ENCODE results near the gene BRD9. TPM values are rescaled to one million over a fixed set of nuclear protein-coding genes. Genes with fewer than 3 reads are reported as not detected.
"Not testable (repeated sequence)": the region's sequence is repeated elsewhere in the genome, so short reads cannot be mapped to it uniquely, and the experiment has no call there.

Gene BRD9
- total and polyA plus RNA-seq, 2 experiments from 2014 or later: 17.8 to 20.3 TPM

GRCh38 chr5:936149-937144, 43.8 kb upstream of the BRD9 start:
- H3K27ac ChIP-seq: no peak overlapping the region

GRCh38 chr5:935510-936084, 43.0 kb upstream of the BRD9 start:
- H3K4me1 ChIP-seq (ENCODE audit: insufficient read depth): no peaks in the 10 kb centered on the region
- WGBS (ENCODE audit: low lambda C conversion rate, missing lambda C conversion rate): 74% methylated on average over 5 of the region's 5 CpGs
- H3K9me2 ChIP-seq (replicated peaks; ENCODE audit: insufficient read depth): no peaks in the 10 kb centered on the region
- H3K36me3 ChIP-seq (replicated peaks; ENCODE audit: insufficient read depth, low read depth): no peaks in the 10 kb centered on the region
- H2AFZ ChIP-seq: no peak overlapping the region
- no peak overlapping the region for H3K27ac ChIP-seq
- no peaks in the 10 kb centered on the region for H3K27me3 ChIP-seq
- no peak for DNase-seq (ENCODE audit: low spot score)
- no peak for TF ChIP-seq EZH2 (IDR thresholded peaks at IDR 0.05; ENCODE audit: borderline replicate concordance)
- no peaks in the 10 kb centered on the region for H3K79me2 ChIP-seq
- H3K9me3 ChIP-seq (ENCODE audit: low read depth): no peaks in the 10 kb centered on the region
- H3K4me3 ChIP-seq: no peak overlapping the region
- H4K20me1 ChIP-seq (ENCODE audit: insufficient read depth, poor library complexity, severe bottlenecking): no peaks in the 10 kb centered on the region
- H3K4me2 ChIP-seq: no peak overlapping the region

More at GRCh38 chr5:936149-937144, 43.8 kb upstream of the BRD9 start:
- no peaks in the 10 kb centered on the region for H3K9me3 ChIP-seq (ENCODE audit: low read depth)
- no peak overlapping the region for H3K4me2 ChIP-seq
- H4K20me1 ChIP-seq (ENCODE audit: insufficient read depth, poor library complexity, severe bottlenecking): no peaks in the 10 kb centered on the region
- H3K36me3 ChIP-seq (replicated peaks; ENCODE audit: insufficient read depth, low read depth): no peaks in the 10 kb centered on the region
- no peaks in the 10 kb centered on the region for H3K9me2 ChIP-seq (replicated peaks; ENCODE audit: insufficient read depth)
- TF ChIP-seq EZH2 (IDR thresholded peaks at IDR 0.05; ENCODE audit: borderline replicate concordance): no peak
- TF ChIP-seq EZH2phosphoT487 (IDR thresholded peaks at IDR 0.05; ENCODE audit: low read depth, severe bottlenecking, unreplicated experiment): no peak
- TF ChIP-seq CTCF (IDR thresholded peaks at IDR 0.05; ENCODE audit: poor library complexity): no peak
- no peaks in the 10 kb centered on the region for H3K79me2 ChIP-seq
- H2AFZ ChIP-seq: no peak overlapping the region
- 91% methylated on average over 19 of the region's 19 CpGs for WGBS (ENCODE audit: low lambda C conversion rate, missing lambda C conversion rate)
- no peak overlapping the region for H3K4me3 ChIP-seq
- no peaks in the 10 kb centered on the region for H3K27me3 ChIP-seq
- DNase-seq (ENCODE audit: low spot score): no peak
- no peaks in the 10 kb centered on the region for H3K4me1 ChIP-seq (ENCODE audit: insufficient read depth)

- H3K9me2 ChIP-seq (replicated peaks; ENCODE audit: insufficient read depth); H3K4me3 ChIP-seq; H4K20me1 ChIP-seq (ENCODE audit: insufficient read depth, poor library complexity, severe bottlenecking); H3K27me3 ChIP-seq; H3K4me1 ChIP-seq (ENCODE audit: insufficient read depth); H2AFZ ChIP-seq; H3K36me3 ChIP-seq (replicated peaks; ENCODE audit: insufficient read depth, low read depth); H3K79me2 ChIP-seq; H3K27ac ChIP-seq; H3K9me3 ChIP-seq (ENCODE audit: low read depth); H3K4me2 ChIP-seq; DNase-seq (ENCODE audit: low spot score): not testable (repeated sequence)
- peak; percentile 25 for TF ChIP-seq CTCF (IDR thresholded peaks at IDR 0.05; ENCODE audit: poor library complexity)
- 93% methylated on average over 3 of the region's 3 CpGs for WGBS (ENCODE audit: low lambda C conversion rate, missing lambda C conversion rate)
Measured at GRCh38 chr5:934381-934967, 41.9 kb upstream of the BRD9 start.

GRCh38 chr5:933951-934350, 41.4 kb upstream of the BRD9 start:
- not testable (repeated sequence) for H3K79me2 ChIP-seq

More at GRCh38 chr5:933951-934350, 41.4 kb upstream of the BRD9 start:
- H3K9me3 ChIP-seq (ENCODE audit: low read depth); H3K4me2 ChIP-seq; DNase-seq (ENCODE audit: low spot score); H3K9me2 ChIP-seq (replicated peaks; ENCODE audit: insufficient read depth); H3K36me3 ChIP-seq (replicated peaks; ENCODE audit: insufficient read depth, low read depth); H4K20me1 ChIP-seq (ENCODE audit: insufficient read depth, poor library complexity, severe bottlenecking); H3K27me3 ChIP-seq; H2AFZ ChIP-seq; H3K4me1 ChIP-seq (ENCODE audit: insufficient read depth); H3K4me3 ChIP-seq; H3K27ac ChIP-seq: not testable (repeated sequence)
